Chondrocyte (in vitro differentiated cells): ENCODE results near the gene ABCB7. TPM values are rescaled to one million over a fixed set of nuclear protein-coding genes. Genes with fewer than 3 reads are reported as not detected.
"Not testable (repeated sequence)": the region's sequence is repeated elsewhere in the genome, so short reads cannot be mapped to it uniquely, and the experiment has no call there.

Source experiments
- DNase-seq: peaks from one replicate; pipeline ENCODE4 v3.0.0; 2021; ENCODE audit warnings: mixed read lengths, low spot score
- H3K27ac Mint-ChIP-seq: one replicate; pipeline ENCODE4 v1.8.0; 2021; ENCODE audit warnings: mild to moderate bottlenecking, moderate library complexity, mixed read lengths; ENCODE audit not compliant: unreplicated experiment
- H3K27me3 Mint-ChIP-seq: 2 replicates; pipeline ENCODE4 v1.8.0; 2021; ENCODE audit warnings: low read depth, mixed read lengths
- H3K36me3 Mint-ChIP-seq: 2 replicates; pipeline ENCODE4 v1.8.0; 2021; ENCODE audit warnings: low read depth, mixed read lengths
- H3K4me1 Mint-ChIP-seq: 2 replicates; pipeline ENCODE4 v1.8.0; 2021; ENCODE audit warnings: low read depth, mild to moderate bottlenecking, mixed read lengths
- H3K4me3 Mint-ChIP-seq: one replicate; pipeline ENCODE4 v1.8.0; 2021; ENCODE audit warnings: mild to moderate bottlenecking, moderate library complexity, mixed read lengths; ENCODE audit not compliant: unreplicated experiment
- H3K9me3 Mint-ChIP-seq: 2 replicates; pipeline ENCODE4 v1.8.0; 2021; ENCODE audit warnings: low read depth, mixed read lengths
- CTCF ChIP-seq: fragments of 200-600 bp; sonication (generic); IDR thresholded peaks from 2 replicates; pipeline ENCODE4 v1.5.0; 2021; ENCODE audit warnings: antibody characterized with exemption, mild to moderate bottlenecking, moderate library complexity
- total RNA-seq: library from RNA; stranded (reverse); gene quantifications from 3 replicates; pipeline ENCODE4 v1.2.1, GENCODE V29; 2021

ABCB7 gene
- total RNA-seq, 1 donor from 2014 or later, result 12.3 TPM

DNA sequence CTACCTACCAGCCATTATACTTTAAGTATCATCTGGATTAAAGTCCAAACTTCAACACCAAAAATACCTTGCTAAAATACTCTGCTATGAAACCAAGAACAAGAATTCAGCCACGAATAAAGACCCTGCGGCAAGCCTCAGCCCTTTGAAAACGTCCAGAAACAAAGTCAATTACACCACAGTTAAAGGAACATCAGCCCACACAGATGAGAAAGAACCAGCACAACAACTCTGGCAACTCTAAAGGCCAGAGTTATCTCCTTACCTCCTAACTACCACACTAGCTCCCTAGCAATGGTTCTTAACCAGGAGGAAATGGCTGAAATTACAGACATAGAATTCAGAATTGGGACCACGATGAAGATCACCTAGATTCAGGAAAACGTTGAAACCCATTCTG is 23.4 kb downstream of the ABCB7 start:
- H3K36me3 Mint-ChIP-seq, result no peaks in the 10 kb centered on the region
- H3K9me3 Mint-ChIP-seq, result peaks cover 51% of the 10 kb centered on the region
- no peak overlapping the region for H3K4me3 Mint-ChIP-seq
- H3K27me3 Mint-ChIP-seq, result no peaks in the 10 kb centered on the region
- TF ChIP-seq CTCF, result no peak
- no peak for DNase-seq
- H3K27ac Mint-ChIP-seq, result no peak overlapping the region
- no peaks in the 10 kb centered on the region for H3K4me1 Mint-ChIP-seq

DNA sequence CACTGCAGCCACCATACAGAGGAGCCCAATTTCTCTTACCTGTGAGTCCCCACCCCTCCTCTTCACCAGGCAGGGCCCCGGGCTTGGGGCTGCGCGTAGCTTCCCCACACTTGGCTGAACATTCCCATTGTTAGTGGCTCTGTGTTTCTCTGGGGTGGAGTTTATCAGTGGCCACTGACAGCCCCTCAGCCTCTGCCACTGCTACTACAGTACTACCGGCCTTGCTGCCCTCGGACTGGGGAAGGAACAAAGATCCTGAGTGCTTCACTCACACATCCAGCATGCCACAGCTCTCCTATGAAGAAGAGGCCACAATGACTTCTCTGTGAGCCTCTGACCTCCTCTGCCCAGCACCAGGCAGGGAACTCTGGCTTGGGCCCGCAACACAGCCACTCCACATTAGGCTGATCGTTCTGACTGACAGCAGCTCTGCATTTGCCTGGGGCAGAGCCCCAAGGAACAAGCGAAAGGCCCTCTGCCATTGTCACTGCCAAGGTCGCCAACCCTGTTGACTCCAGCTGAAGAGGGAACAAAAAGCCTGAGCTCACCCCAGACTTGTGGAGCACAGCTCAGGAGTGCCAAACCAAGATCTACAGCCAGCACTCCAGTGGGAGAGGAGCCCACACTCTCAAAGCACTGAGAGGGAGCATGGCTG is 24.0 kb downstream of the ABCB7 start:
- TF ChIP-seq CTCF, result no peak
- H3K9me3 Mint-ChIP-seq, result peaks cover 53% of the 10 kb centered on the region
- DNase-seq, result no peak

GRCh38 chrX:75129069-75129468 is 27.0 kb downstream of the ABCB7 start:
- H3K27me3 Mint-ChIP-seq, DNase-seq, H3K4me3 Mint-ChIP-seq, H3K27ac Mint-ChIP-seq, H3K36me3 Mint-ChIP-seq, H3K4me1 Mint-ChIP-seq: not testable (repeated sequence)
- peaks cover 42% of the 10 kb centered on the region for H3K9me3 Mint-ChIP-seq

More for the DNA sequence above, 24.0 kb downstream of the ABCB7 start:
- no peak overlapping the region for H3K4me3 Mint-ChIP-seq
- H3K4me1 Mint-ChIP-seq, result no peaks in the 10 kb centered on the region
- no peaks in the 10 kb centered on the region for H3K36me3 Mint-ChIP-seq
- no peak overlapping the region for H3K27ac Mint-ChIP-seq
- H3K27me3 Mint-ChIP-seq, result no peaks in the 10 kb centered on the region

DNA sequence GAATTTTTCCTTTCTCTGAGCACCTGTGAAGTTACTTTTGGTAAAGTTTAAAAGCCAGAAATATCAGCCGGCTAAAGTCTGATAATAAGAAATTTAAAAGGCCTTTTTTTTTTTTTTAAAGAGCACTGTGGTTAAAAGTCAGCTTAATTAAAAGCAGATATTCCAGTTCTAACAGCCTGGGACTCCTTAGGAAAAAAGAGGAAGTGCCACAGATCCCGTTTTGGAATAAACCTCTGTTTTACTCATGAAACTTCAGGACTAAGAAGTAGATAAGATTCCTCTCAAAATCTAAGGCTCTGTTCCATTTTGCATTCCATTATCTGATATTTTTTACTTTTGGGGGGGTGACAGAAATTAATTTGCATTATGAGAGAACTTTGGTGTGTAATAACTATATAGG is 37.8 kb downstream of the ABCB7 start:
- Mint-ChIP-seq H3K27ac (no peak overlapping the region), H3K9me3 (peaks cover 26% of the 10 kb centered on the region), H3K4me3 (no peak overlapping the region), H3K4me1 (no peaks in the 10 kb centered on the region), H3K36me3 (peaks cover 1% of the 10 kb centered on the region), H3K27me3 (no peaks in the 10 kb centered on the region)
- no peak for TF ChIP-seq CTCF
- no peak for DNase-seq

GRCh38 chrX:75115707-75116413 is 40.2 kb downstream of the ABCB7 start:
- Mint-ChIP-seq H3K27me3 (no peaks in the 10 kb centered on the region), H3K27ac (no peak overlapping the region), H3K4me1 (no peaks in the 10 kb centered on the region), H3K9me3 (peaks cover 20% of the 10 kb centered on the region), H3K36me3 (peaks cover 1% of the 10 kb centered on the region), H3K4me3 (no peak overlapping the region)
- DNase-seq, result no peak
- no peak for TF ChIP-seq CTCF

- Mint-ChIP-seq H3K27ac (no peak overlapping the region), H3K27me3 (no peaks in the 10 kb centered on the region), H3K4me1 (no peaks in the 10 kb centered on the region), H3K9me3 (peaks cover 18% of the 10 kb centered on the region), H3K4me3 (no peak overlapping the region), H3K36me3 (peaks cover 1% of the 10 kb centered on the region)
- no peak for TF ChIP-seq CTCF
- no peak for DNase-seq
Measured at GRCh38 chrX:75114638-75115037, 41.4 kb downstream of the ABCB7 start.
